Neutrophil (primary cell): ENCODE data around the gene SC5D.

ENCODE experiments used
- H3K27ac ChIP-seq: fragments of 200-600 bp; sonication (generic); 2 replicates; pipeline ENCODE4 v1.5.1; 2016; ENCODE audit warnings: mild to moderate bottlenecking, moderate library complexity
- H3K27me3 ChIP-seq: fragments of 200-600 bp; sonication (generic); 2 replicates; pipeline ENCODE4 v1.6.0; 2016; ENCODE audit warnings: mild to moderate bottlenecking
- H3K36me3 ChIP-seq: fragments of 200-600 bp; sonication (generic); 2 replicates; pipeline ENCODE4 v1.5.1; 2017
- H3K4me1 ChIP-seq, 2 experiments: fragments of 200-600 bp in 1 of 2; sonication (generic) in 1 of 2; 1 replicate in 1 of 2; 2 replicates in 1 of 2; pipeline versions ENCODE4 v1.5.1 to v1.6.1; 2013 to 2016; ENCODE audit warnings: low read depth in 1 of 2, low read length in 1 of 2, mild to moderate bottlenecking in 1 of 2, moderate library complexity in 1 of 2; ENCODE audit not compliant: control insufficient read depth in 1 of 2, insufficient read depth in 1 of 2
- H3K4me3 ChIP-seq, 2 experiments: fragments of 200-600 bp in 1 of 2; sonication (generic) in 1 of 2; 1 replicate in 1 of 2; 2 replicates in 1 of 2; pipeline ENCODE4 v1.5.1; 2013 to 2016; ENCODE audit warnings: low read depth in 1 of 2, low read length in 1 of 2, mild to moderate bottlenecking in 1 of 2, moderate library complexity in 1 of 2
- H3K9me3 ChIP-seq: fragments of 200-600 bp; sonication (generic); 2 replicates; pipeline ENCODE4 v1.5.1; 2016
- TF ChIP-seq, protein P1 (sequence below): fragments of 200-600 bp; sonication (generic); IDR thresholded peaks from 2 replicates; pipeline ENCODE4 v1.5.1; 2016; ENCODE audit warnings: antibody characterized with exemption

The SC5D gene

GRCh38 chr11:121257289-121257688 lies 35.3 kb upstream of the SC5D start:
- TF ChIP-seq, protein P1, sequence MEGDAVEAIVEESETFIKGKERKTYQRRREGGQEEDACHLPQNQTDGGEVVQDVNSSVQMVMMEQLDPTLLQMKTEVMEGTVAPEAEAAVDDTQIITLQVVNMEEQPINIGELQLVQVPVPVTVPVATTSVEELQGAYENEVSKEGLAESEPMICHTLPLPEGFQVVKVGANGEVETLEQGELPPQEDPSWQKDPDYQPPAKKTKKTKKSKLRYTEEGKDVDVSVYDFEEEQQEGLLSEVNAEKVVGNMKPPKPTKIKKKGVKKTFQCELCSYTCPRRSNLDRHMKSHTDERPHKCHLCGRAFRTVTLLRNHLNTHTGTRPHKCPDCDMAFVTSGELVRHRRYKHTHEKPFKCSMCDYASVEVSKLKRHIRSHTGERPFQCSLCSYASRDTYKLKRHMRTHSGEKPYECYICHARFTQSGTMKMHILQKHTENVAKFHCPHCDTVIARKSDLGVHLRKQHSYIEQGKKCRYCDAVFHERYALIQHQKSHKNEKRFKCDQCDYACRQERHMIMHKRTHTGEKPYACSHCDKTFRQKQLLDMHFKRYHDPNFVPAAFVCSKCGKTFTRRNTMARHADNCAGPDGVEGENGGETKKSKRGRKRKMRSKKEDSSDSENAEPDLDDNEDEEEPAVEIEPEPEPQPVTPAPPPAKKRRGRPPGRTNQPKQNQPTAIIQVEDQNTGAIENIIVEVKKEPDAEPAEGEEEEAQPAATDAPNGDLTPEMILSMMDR: no peak
- H3K27ac ChIP-seq: no peak overlapping the region
- peaks cover 3% of the 10 kb centered on the region for H3K27me3 ChIP-seq
- no peaks in the 10 kb centered on the region for H3K36me3 ChIP-seq
- no peaks in the 10 kb centered on the region for H3K4me1 ChIP-seq
- H3K9me3 ChIP-seq: no peaks in the 10 kb centered on the region
- H3K4me3 ChIP-seq: no peak overlapping the region

DNA sequence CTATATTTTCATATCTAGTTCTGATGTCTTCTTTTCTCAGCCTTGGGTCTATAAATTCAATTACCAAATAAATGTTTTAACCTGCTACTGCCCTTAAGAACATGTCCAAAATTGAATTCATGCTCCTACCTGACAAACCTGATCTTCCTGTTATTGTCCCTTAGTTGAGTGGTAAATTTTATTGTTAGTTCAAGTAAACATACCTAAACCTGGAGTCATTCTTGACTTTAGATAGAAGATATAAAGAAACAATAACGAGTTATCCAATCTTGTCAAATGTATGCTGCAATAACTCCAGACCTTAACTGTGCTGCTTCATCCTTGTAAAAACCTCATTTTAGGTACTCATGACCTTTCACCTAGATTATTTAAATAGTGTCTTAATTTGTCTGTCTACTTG lies 34.6 kb upstream of the SC5D start:
- no peaks in the 10 kb centered on the region for H3K9me3 ChIP-seq
- no peaks in the 10 kb centered on the region for H3K4me1 ChIP-seq
- H3K4me3 ChIP-seq: no peak overlapping the region
- TF ChIP-seq, protein P1: no peak
- H3K36me3 ChIP-seq: no peaks in the 10 kb centered on the region
- peaks cover 3% of the 10 kb centered on the region for H3K27me3 ChIP-seq
- no peak overlapping the region for H3K27ac ChIP-seq

DNA sequence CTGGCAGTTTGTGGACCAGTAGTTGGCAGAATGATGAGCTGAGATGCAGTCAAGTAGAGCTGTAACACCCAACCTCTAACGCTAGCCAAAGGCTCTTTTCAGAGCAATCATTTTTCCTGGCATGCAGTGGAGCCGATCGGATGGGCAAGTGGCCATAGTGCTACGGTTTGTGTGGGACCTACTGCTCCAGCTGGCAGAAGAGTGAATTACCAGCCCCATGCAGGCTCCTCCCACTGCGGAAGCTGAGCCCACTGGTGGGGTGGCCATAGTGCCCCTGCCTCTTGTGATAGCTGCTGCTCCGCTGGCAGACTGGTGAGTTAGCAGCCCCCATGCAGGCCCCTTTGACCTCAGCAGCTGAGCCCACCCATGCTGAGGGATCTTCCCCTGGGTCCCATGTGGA lies 27.0 kb upstream of the SC5D start:
- Histone ChIP-seq H3K36me3 (no peaks in the 10 kb centered on the region), H3K4me1 (no peaks in the 10 kb centered on the region), H3K27me3 (peaks cover 42% of the 10 kb centered on the region), H3K4me3 (no peak overlapping the region), H3K27ac (no peak overlapping the region), H3K9me3 (no peaks in the 10 kb centered on the region)
- TF ChIP-seq, protein P1: no peak

- no peaks in the 10 kb centered on the region for H3K4me1 ChIP-seq
- H3K27me3 ChIP-seq: peaks cover 42% of the 10 kb centered on the region
- no peaks in the 10 kb centered on the region for H3K36me3 ChIP-seq
- no peaks in the 10 kb centered on the region for H3K9me3 ChIP-seq
- H3K27ac ChIP-seq: no peak overlapping the region
- no peak overlapping the region for H3K4me3 ChIP-seq
- TF ChIP-seq, protein P1: no peak
Measured at GRCh38 chr11:121268581-121268980, 24.0 kb upstream of the SC5D start.

DNA sequence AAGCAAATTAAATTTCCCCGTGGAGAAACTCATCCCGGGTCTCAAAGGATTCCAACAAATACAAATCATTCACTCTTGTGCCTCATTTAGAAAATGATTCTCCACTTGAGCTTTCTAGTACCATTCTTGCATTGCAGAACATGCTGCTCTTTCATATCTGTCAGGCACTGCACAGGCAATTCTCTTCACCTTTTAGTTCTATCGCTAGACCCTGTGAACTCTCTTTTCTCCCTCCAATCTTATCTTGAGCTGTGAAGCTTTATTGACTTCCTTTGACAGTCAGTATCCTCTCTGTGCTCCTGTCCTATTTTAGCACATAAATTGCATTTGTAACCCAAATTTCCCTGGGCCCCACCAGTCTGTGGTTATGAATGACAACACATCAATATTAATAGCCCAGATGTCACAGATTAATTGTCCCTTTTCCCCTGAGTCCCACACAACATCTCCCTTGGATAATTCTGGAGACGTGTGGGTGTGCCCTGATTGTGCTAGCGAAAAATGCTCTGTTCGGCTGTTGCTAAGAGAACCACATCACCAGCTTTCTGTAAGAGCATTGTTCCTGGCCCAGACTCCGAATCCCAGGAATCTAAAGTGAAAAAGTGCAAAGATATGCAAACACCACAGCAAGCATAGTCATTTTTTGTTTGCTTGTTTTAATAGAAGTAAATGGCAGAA lies 22.4 kb upstream of the SC5D start:
- Histone ChIP-seq H3K9me3 (no peaks in the 10 kb centered on the region), H3K4me1 (no peaks in the 10 kb centered on the region), H3K36me3 (no peaks in the 10 kb centered on the region), H3K27ac (no peak overlapping the region), H3K27me3 (peaks cover 42% of the 10 kb centered on the region), H3K4me3 (no peak overlapping the region)
- TF ChIP-seq, protein P1: no peak
